Activated T-helper 1 cell treated with anti-CD3 and anti-CD28 coated beads, Interleukin-12 subunit alpha, Interleukin-12 subunit beta, Interleukin-2, Interleukin-4 antibody, amounts not matched to agents 30 ng/mL and 10 ng/mL and 1 ng/mL, durations not matched to agents 14 hours and 24 hours and 36 hours (primary cell): Measurements from ENCODE around the gene LRRC30. TPM values are rescaled to one million over a fixed set of nuclear protein-coding genes. Genes with fewer than 3 reads are reported as not detected.

Experiments
- DNase-seq: peaks from one replicate; pipeline ENCODE4 v3.0.0; 2021; ENCODE audit warnings: low spot score
- H3K27ac Mint-ChIP-seq: one replicate; pipeline ENCODE4 v1.8.0; 2021; ENCODE audit warnings: mild to moderate bottlenecking, mixed read lengths
- H3K27me3 Mint-ChIP-seq: one replicate; pipeline ENCODE4 v1.8.0; 2022; ENCODE audit warnings: mild to moderate bottlenecking, moderate library complexity, mixed read lengths; ENCODE audit not compliant: insufficient read depth
- H3K36me3 Mint-ChIP-seq: one replicate; pipeline ENCODE4 v1.8.0; 2021; ENCODE audit warnings: low read depth, mixed read lengths
- H3K4me1 Mint-ChIP-seq: one replicate; pipeline ENCODE4 v1.8.0; 2021; ENCODE audit warnings: low read depth, mixed read lengths
- H3K4me3 Mint-ChIP-seq: one replicate; pipeline ENCODE4 v1.8.0; 2021; ENCODE audit warnings: mild to moderate bottlenecking, moderate library complexity, mixed read lengths
- H3K9me3 Mint-ChIP-seq: one replicate; pipeline ENCODE4 v1.8.0; 2021; ENCODE audit warnings: mixed read lengths
- intact Hi-C: fragments of 100-400 bp; cut with micrococcal nuclease; formaldehyde crosslinking; loops from one replicate; pipeline ENCODE4 v1.15.1; 2024
- total RNA-seq: library from RNA; stranded (reverse); gene quantifications from 2 replicates; pipeline ENCODE4 v1.2.3, GENCODE V29; 2022

LRRC30 gene
- total RNA-seq, 1 donor from 2014 or later: not detected

DNA sequence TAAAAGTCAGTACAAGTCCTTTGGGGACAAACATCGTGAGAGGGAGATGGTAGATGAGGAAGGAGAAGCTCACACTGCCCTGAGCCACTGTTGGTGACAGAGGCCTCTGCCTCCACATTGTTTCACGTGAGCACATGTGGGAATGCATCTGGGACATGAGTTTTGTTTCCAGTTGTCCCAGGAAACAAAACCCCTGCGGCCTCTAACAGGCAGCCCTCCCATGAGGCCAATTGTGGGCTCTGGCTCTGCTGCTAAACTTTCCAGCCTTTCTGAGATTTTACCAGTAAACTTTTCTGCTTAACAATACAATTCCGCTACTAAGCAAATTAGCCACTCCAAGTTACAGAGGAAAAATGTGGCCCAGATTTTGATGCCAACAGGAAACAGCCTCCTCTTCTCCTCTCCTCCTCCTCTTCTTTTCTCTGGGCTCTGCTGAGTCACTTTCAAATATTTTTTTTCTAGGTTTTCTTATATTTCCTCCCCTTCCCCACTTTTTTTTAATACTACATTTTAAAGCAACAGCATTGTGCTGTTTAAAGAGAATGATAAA, 23.4 kb upstream of the LRRC30 start:
- H3K4me3 Mint-ChIP-seq: no peak overlapping the region
- no peaks in the 10 kb centered on the region for H3K36me3 Mint-ChIP-seq

GRCh38 chr18:7221424-7222155, 9.3 kb upstream of the LRRC30 start:
- Mint-ChIP-seq H3K9me3 (no peaks in the 10 kb centered on the region), H3K4me1 (no peaks in the 10 kb centered on the region), H3K27me3 (no peaks in the 10 kb centered on the region), H3K36me3 (no peaks in the 10 kb centered on the region), H3K27ac (no peak overlapping the region), H3K4me3 (no peak overlapping the region)
- intact Hi-C loops: loop anchor here (2.0 kb wide), 1 partner anchor 345 kb away; the partner anchor contains the start of gene PTPRM
- DNase-seq: no peak

More for the DNA sequence above, 23.4 kb upstream of the LRRC30 start:
- H3K9me3 Mint-ChIP-seq: no peaks in the 10 kb centered on the region
- intact Hi-C loops: no loop called here
- no peak for DNase-seq
- H3K27ac Mint-ChIP-seq: no peak overlapping the region
- no peaks in the 10 kb centered on the region for H3K4me1 Mint-ChIP-seq
- H3K27me3 Mint-ChIP-seq: no peaks in the 10 kb centered on the region

- H3K27ac Mint-ChIP-seq: no peak overlapping the region
- no peaks in the 10 kb centered on the region for H3K9me3 Mint-ChIP-seq
- no peaks in the 10 kb centered on the region for H3K36me3 Mint-ChIP-seq
- DNase-seq: no peak
- intact Hi-C loops: no loop called here
- no peaks in the 10 kb centered on the region for H3K27me3 Mint-ChIP-seq
- H3K4me1 Mint-ChIP-seq: no peaks in the 10 kb centered on the region
- H3K4me3 Mint-ChIP-seq: no peak overlapping the region
Observed at GRCh38 chr18:7224198-7224597, 6.7 kb upstream of the LRRC30 start.

DNA sequence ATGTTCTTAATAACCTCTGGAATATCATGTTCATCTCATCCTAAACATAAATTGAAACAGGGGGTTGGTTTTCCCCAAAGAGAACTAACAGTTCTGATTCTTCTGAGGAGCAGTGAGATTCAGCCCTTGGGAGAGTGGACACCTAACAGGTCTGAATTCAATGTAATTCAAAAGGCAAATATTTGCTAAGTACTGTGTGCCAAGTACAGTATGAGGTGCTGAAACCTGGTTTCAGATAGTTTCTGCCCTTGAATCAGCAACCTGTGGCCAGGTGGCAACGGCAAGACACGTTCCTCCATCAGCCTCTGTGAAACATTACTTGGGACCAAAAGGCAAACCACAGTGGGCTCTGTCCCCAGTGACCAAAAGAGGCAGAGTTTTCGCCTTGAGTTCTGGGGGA, 1.3 kb downstream of the LRRC30 start:
- Mint-ChIP-seq H3K36me3 (no peaks in the 10 kb centered on the region), H3K27me3 (no peaks in the 10 kb centered on the region), H3K4me3 (no peak overlapping the region), H3K9me3 (no peaks in the 10 kb centered on the region), H3K27ac (no peak overlapping the region), H3K4me1 (no peaks in the 10 kb centered on the region)
- intact Hi-C loops: no loop called here
- DNase-seq: no peak

DNA sequence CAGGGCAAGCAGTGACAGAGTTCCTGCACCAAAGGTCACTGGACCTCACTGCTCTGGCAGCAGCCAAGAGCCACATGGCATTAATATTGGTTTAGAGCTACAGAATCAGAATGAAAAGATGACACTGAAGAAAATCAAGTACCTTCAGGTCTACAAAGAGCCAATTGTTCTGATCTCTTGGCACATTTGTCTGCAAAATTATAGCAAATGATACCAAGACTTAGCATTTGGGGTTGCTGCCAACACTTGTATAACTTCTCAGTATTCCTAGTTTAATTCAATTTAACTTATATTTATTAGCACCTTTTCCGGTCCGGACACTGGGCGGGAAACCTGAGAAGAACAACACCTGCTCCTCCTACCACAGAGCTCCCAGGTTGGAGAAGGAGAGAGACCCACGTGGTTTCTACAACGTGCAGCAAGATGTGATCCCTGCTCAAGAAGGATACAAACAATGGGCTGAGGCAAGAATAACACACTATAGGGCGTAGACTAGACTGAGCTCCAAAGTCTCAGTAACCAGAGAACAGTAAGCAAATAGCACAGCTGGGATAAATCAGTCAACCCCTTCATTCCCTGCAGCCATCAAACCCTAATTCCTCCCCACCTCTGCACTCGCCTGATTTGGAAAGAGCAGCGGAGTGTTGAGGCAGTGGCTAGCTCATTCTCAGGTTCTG, 2.4 kb downstream of the LRRC30 start:
- no peaks in the 10 kb centered on the region for H3K9me3 Mint-ChIP-seq
- H3K4me3 Mint-ChIP-seq: no peak overlapping the region
- intact Hi-C loops: no loop called here
- no peaks in the 10 kb centered on the region for H3K36me3 Mint-ChIP-seq
- H3K27me3 Mint-ChIP-seq: no peaks in the 10 kb centered on the region
- no peak for DNase-seq
- no peaks in the 10 kb centered on the region for H3K4me1 Mint-ChIP-seq
- no peak overlapping the region for H3K27ac Mint-ChIP-seq

GRCh38 chr18:7234091-7234490, 3.2 kb downstream of the LRRC30 start:
- no peaks in the 10 kb centered on the region for H3K36me3 Mint-ChIP-seq
- H3K27ac Mint-ChIP-seq: no peak overlapping the region
- intact Hi-C loops: no loop called here
- no peak for DNase-seq
- no peak overlapping the region for H3K4me3 Mint-ChIP-seq
- no peaks in the 10 kb centered on the region for H3K9me3 Mint-ChIP-seq
- no peaks in the 10 kb centered on the region for H3K4me1 Mint-ChIP-seq
- no peaks in the 10 kb centered on the region for H3K27me3 Mint-ChIP-seq

DNA sequence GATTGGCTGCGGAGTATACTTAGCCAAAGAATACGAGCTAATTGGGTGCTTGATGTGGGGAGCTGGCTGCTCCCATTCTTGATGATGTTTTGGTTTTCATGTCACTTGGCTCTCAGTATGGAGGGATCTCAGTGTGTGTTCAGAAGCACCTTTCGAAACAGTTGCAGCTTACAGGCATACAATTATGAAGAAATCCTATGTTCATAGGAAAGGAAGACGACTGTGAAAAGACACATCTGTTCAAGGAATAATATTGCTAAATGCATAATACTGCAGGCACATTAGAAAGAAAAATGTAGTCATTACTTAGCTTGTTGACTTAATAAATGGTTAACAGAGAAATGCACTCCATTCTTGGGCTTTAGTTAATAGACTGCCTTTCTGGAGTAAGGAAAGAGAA, 4.1 kb downstream of the LRRC30 start:
- Mint-ChIP-seq H3K36me3 (no peaks in the 10 kb centered on the region), H3K9me3 (no peaks in the 10 kb centered on the region), H3K4me3 (no peak overlapping the region), H3K27me3 (no peaks in the 10 kb centered on the region), H3K27ac (no peak overlapping the region), H3K4me1 (no peaks in the 10 kb centered on the region)
- intact Hi-C loops: no loop called here
- no peak for DNase-seq

DNA sequence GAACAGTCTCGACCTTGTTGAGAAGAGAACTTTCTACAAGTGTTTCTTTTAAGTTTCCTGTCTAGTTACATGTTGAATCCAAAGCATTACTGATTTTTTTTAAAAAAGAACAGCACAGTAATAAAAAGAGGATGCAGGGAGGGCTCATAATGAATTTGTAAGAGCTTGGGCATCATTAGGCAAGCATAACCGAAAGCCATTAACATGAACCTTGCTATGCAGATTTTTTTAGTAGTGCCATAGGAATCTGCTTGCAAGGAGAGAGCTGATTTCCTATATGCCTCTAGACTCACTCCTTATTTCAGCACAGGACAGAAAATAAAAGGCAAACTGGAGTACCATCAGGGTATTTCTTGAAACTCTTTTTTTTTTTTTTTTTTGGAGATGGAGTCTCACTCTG, 5.2 kb downstream of the LRRC30 start:
- intact Hi-C loops: no loop called here
- no peak for DNase-seq
- Mint-ChIP-seq H3K27ac (no peak overlapping the region), H3K27me3 (no peaks in the 10 kb centered on the region), H3K4me3 (no peak overlapping the region), H3K36me3 (no peaks in the 10 kb centered on the region), H3K9me3 (no peaks in the 10 kb centered on the region), H3K4me1 (no peaks in the 10 kb centered on the region)

DNA sequence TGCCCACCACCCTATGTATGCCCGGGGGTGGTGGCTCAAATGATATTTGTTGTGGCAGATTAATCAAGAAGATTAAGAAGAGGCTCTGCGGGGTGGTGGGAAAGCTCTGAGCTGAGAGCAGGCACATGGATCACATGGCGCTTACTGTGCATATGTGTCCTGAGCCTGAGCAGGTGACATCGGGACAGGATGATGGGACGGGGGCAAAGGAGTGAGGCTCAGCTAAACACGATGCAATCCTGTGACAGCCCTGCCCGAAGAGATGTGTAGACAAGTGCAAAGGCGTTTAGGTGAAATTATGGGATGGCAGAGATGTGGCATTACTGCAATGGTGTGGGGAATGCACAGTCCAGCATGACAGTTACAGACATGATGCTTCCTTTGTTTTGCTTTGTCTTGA, 6.0 kb downstream of the LRRC30 start:
- Mint-ChIP-seq H3K9me3 (no peaks in the 10 kb centered on the region), H3K27me3 (no peaks in the 10 kb centered on the region), H3K27ac (no peak overlapping the region), H3K4me1 (no peaks in the 10 kb centered on the region), H3K4me3 (no peak overlapping the region), H3K36me3 (no peaks in the 10 kb centered on the region)
- intact Hi-C loops: no loop called here
- DNase-seq: no peak

- Mint-ChIP-seq H3K4me3 (no peak overlapping the region), H3K36me3 (no peaks in the 10 kb centered on the region), H3K4me1 (no peaks in the 10 kb centered on the region), H3K27ac (no peak overlapping the region), H3K27me3 (no peaks in the 10 kb centered on the region), H3K9me3 (no peaks in the 10 kb centered on the region)
- DNase-seq: no peak
- intact Hi-C loops: no loop called here
Observed at GRCh38 chr18:7237673-7238272, 6.9 kb downstream of the LRRC30 start.

- no peaks in the 10 kb centered on the region for H3K36me3 Mint-ChIP-seq
- H3K4me1 Mint-ChIP-seq: no peaks in the 10 kb centered on the region
- no peak overlapping the region for H3K27ac Mint-ChIP-seq
- no peaks in the 10 kb centered on the region for H3K27me3 Mint-ChIP-seq
- no peak for DNase-seq
- intact Hi-C loops: no loop called here
- no peak overlapping the region for H3K4me3 Mint-ChIP-seq
- H3K9me3 Mint-ChIP-seq: no peaks in the 10 kb centered on the region
Observed at GRCh38 chr18:7242926-7243325, 12.0 kb downstream of the LRRC30 start.

DNA sequence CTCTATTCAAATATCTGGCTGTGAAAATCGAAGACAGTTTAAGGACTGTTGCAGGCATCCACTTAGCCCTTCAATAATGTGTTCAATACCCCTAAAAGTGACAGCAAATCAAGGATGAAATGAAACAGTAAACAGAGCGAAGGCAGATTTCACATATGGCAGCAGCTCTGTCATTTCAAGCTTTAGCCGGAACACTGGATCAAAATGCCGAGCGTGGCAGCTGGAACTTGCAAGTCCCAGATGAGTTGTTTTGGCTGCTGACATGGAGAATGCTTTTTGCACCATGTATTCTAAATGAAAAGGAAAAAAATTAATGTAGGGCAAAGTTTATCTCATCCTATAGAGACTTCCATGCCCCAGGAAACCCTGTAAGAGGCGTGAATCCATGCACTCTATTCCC, 18.0 kb downstream of the LRRC30 start:
- no peak overlapping the region for H3K27ac Mint-ChIP-seq
- H3K27me3 Mint-ChIP-seq: no peaks in the 10 kb centered on the region

GRCh38 chr18:7254163-7254562, 23.3 kb downstream of the LRRC30 start:
- no peaks in the 10 kb centered on the region for H3K36me3 Mint-ChIP-seq
- no peak overlapping the region for H3K4me3 Mint-ChIP-seq
- H3K27me3 Mint-ChIP-seq: no peaks in the 10 kb centered on the region
- no peak for DNase-seq
- no peak overlapping the region for H3K27ac Mint-ChIP-seq
- intact Hi-C loops: no loop called here
- no peaks in the 10 kb centered on the region for H3K4me1 Mint-ChIP-seq
- no peaks in the 10 kb centered on the region for H3K9me3 Mint-ChIP-seq

More for the DNA sequence above, 18.0 kb downstream of the LRRC30 start:
- H3K4me1 Mint-ChIP-seq: no peaks in the 10 kb centered on the region
- H3K36me3 Mint-ChIP-seq: no peaks in the 10 kb centered on the region
- no peak for DNase-seq
- H3K4me3 Mint-ChIP-seq: no peak overlapping the region
- intact Hi-C loops: no loop called here
- H3K9me3 Mint-ChIP-seq: no peaks in the 10 kb centered on the region
